CD4-positive, alpha-beta T cell treated with Interleukin-2 at 100 ng/mL for 4 hours (primary cell): ENCODE measurements around the gene MZF1.

ENCODE experiments used
- DNase-seq: peaks from one replicate; pipeline ENCODE4 v3.0.0-alpha.2; 2020; ENCODE audit warnings: low spot score

The MZF1 gene

GRCh38 chr19:58513694-58514563 is 59.2 kb downstream of the MZF1 start:
- DNase-seq, result peak; percentile 95

DNA sequence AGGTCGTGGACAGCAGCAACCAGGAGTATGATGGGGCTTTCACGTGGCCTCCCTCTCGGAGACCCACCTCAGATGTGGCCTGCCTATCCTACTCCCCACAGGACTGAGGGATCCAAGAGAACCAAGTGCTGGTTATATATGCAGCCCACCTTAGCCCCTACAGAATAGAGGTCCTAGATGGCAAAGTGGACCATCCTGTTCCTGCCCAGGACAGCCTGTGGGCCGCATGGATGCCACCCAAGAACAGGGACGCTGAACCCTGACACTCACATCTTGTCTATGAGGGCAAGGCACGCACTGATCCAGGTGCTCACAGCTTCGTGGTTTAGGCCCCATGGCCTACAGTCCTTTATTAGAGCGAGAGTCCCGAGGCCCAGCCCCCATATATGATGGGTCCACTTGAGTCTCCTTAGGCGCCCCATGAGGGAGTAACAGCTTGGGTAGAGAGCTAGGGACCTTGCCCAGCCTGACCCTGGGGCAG is 59.9 kb downstream of the MZF1 start:
- no peak for DNase-seq
